ENCODE measurements around the gene AP4B1.
A peak's percentile ranks its signal among the peaks of the same experiment; 100 is the strongest.

AP4B1 gene

GRCh38 chr1:113929750-113930498, 25.3 kb upstream of the AP4B1 start:
- DNase-seq = no peak

GRCh38 chr1:113928941-113929749, 24.5 kb upstream of the AP4B1 start, which contains the start of gene HIPK1:
HIPK1 (plus strand) TSS chr1:113929324.
- peak; percentile 58 for DNase-seq

GRCh38 chr1:113928187-113928930, 23.8 kb upstream of the AP4B1 start:
- DNase-seq = no peak

- DNase-seq = no peak
Observed at GRCh38 chr1:113924473-113924872, 19.9 kb upstream of the AP4B1 start.

GRCh38 chr1:113922957-113923356, 18.4 kb upstream of the AP4B1 start:
- no peak for DNase-seq

GRCh38 chr1:113918243-113918642, 13.6 kb upstream of the AP4B1 start:
- DNase-seq = no peak

GRCh38 chr1:113917400-113918082, 12.9 kb upstream of the AP4B1 start:
- DNase-seq = no peak

GRCh38 chr1:113916974-113917373, 12.4 kb upstream of the AP4B1 start:
- DNase-seq = no peak

- no peak for DNase-seq
Observed at GRCh38 chr1:113913887-113914664, 9.5 kb upstream of the AP4B1 start.

- no peak for DNase-seq
Observed at GRCh38 chr1:113913312-113913668, 8.7 kb upstream of the AP4B1 start.

GRCh38 chr1:113912594-113913311, 8.2 kb upstream of the AP4B1 start:
- no peak for DNase-seq

GRCh38 chr1:113905435-113905861, 849 bp upstream of the AP4B1 start:
- no peak for DNase-seq

- no peak for DNase-seq
Observed at GRCh38 chr1:113904293-113904673, 316 bp downstream of the AP4B1 start.

GRCh38 chr1:113903501-113904292, 902 bp downstream of the AP4B1 start:
- DNase-seq = no peak

- DNase-seq = no peak
Observed at GRCh38 chr1:113901191-113901590, 3.4 kb downstream of the AP4B1 start.

GRCh38 chr1:113899111-113899510, 5.5 kb downstream of the AP4B1 start:
- no peak for DNase-seq

- DNase-seq = no peak
Observed at GRCh38 chr1:113898241-113898814, 6.3 kb downstream of the AP4B1 start.

- no peak for DNase-seq
Observed at GRCh38 chr1:113895961-113896360, 8.6 kb downstream of the AP4B1 start.

GRCh38 chr1:113895098-113895497, 9.5 kb downstream of the AP4B1 start:
- DNase-seq = no peak

- no peak for DNase-seq
Observed at GRCh38 chr1:113893267-113893666, 11.3 kb downstream of the AP4B1 start.
